HK-2 (cell line): ENCODE measurements around the gene RHOBTB1.
A peak's percentile ranks its signal among the peaks of the same experiment; 100 is the strongest.
"Not testable (repeated sequence)": the region's sequence is repeated elsewhere in the genome, so short reads cannot be mapped to it uniquely, and the experiment has no call there.

Experiments used
- DNase-seq: peaks from one replicate; pipeline ENCODE4 v3.0.0-alpha.2; 2018; ENCODE audit not compliant: unreplicated experiment

Gene RHOBTB1, protein sequence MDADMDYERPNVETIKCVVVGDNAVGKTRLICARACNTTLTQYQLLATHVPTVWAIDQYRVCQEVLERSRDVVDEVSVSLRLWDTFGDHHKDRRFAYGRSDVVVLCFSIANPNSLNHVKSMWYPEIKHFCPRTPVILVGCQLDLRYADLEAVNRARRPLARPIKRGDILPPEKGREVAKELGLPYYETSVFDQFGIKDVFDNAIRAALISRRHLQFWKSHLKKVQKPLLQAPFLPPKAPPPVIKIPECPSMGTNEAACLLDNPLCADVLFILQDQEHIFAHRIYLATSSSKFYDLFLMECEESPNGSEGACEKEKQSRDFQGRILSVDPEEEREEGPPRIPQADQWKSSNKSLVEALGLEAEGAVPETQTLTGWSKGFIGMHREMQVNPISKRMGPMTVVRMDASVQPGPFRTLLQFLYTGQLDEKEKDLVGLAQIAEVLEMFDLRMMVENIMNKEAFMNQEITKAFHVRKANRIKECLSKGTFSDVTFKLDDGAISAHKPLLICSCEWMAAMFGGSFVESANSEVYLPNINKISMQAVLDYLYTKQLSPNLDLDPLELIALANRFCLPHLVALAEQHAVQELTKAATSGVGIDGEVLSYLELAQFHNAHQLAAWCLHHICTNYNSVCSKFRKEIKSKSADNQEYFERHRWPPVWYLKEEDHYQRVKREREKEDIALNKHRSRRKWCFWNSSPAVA

DNA sequence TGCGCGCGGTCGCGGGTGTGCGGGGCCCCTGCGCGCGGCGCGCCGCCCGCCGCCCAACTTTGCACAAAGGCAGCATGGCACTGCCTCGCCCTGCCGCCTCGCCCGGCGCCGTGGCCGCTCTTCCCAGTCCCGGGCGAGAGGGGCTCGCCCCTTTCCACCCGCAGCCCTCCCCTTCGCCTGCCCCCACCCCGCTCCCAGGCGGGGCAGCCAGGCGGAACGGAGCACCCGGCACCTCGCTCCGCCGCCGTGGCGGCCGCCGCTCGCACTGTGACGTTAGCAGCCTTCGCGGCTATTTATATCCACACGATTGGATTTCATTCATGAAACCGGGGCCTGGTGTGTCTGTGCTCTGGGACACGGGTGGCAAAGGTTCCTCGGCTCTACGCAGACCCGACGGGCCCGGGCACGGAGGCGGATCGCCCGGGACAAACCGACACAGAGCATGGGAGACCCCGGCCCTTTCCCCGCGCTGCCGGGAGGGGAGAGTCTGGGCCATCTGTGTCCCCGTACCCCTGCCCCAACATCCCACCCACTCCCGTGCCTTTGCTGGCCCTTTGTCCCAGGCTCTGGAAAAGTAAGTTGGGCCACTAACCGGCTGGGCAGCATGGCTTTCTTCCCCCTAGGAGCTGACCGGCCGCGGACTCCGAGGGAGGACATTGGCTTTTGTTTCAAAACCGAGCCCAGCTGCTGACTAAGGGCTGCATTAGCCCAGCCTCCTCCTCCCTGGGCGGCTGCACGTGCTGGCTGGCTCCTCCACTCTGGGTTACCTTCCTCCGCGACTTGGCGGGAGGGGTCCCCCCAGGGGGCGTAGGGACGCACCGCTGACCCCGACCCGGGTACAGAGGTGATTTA, at the start of gene RHOBTB1:
Gene RHOBTB1 (minus strand): TSS at position 128 of the 852 bp plus-strand sequence. CDS start 32,643 bp downstream, outside the sequence.
- peak; percentile 91 for DNase-seq

DNA sequence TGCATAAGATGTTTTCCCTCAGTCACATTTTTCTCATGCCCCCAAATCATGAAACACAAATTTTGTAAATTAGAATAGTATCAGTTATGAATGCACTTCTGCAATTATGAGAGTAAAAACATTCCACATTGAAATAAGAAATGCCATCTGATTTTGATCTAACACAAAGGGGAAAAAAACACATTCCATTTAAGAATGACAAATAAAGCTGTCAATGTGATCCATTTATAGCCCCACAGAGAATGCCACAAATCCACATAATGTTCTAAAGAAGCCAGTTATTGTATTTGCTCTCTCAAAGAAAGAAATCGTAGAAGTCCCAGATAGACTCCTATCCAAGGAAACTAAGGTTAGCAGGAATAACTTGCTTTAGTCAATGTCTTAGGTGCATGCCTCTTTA, 48.7 kb upstream of the RHOBTB1 start:
- DNase-seq, result no peak

DNA sequence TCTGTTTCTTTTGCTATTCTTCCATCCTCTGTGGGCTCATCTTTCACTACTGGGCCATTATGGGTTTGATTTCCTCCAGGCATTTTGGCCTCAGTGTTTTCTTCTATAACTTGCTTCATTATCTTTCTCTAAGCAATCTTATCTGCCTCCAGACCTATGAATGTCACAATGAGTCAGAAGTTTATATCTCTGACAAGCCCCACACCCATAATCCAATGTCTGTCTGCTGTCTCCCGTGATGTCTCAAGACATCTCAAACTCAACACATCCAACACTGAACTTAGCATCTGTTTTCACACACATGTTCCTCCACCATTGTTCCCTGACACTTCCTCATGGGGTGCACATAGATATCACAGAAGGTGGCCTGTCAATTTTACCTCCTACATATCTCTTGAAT, 46.7 kb upstream of the RHOBTB1 start:
- DNase-seq, result no peak

DNA sequence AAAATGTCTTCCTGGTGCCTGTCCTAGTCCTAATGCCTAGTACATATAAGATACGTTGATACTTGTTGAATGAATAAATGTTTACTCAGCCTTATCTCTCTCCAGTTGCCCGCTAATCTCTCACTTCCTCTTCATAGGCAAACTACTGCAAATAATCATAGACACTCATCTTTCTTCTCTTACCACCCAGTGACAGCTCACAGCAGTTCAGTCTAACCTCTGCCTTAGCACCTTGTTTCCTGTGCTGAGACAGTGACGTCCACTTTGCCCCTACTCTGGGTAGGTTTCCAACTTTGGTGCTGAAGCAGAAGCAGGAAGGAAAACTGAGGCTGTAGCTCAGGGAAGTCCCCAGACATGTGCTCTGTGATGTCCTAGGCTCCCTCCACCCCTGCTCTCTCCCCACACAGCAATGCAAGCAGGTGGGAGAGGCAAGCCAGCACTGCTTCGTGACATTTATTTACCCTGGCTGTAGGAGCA, 45.5 kb upstream of the RHOBTB1 start:
- DNase-seq, result no peak

DNA sequence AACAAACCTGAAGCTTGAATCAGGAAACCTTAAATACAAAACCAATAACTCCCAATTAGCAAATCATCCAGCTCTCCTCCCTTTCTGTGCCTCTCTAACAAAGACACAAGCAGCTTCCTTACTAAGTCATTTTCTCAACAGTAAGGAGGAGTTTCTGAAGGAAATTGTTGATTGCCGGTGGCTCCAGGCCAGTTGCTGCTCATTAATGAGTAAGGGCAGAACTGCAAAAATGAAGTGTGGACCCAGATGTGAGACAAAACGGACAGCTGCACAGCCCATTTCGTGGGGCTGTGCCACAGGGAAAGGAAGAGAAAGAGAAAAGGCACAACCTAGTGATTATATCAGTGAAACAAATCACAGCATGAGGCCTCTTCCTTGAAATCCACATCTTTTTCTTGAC, 42.8 kb upstream of the RHOBTB1 start:
- DNase-seq, result no peak

DNA sequence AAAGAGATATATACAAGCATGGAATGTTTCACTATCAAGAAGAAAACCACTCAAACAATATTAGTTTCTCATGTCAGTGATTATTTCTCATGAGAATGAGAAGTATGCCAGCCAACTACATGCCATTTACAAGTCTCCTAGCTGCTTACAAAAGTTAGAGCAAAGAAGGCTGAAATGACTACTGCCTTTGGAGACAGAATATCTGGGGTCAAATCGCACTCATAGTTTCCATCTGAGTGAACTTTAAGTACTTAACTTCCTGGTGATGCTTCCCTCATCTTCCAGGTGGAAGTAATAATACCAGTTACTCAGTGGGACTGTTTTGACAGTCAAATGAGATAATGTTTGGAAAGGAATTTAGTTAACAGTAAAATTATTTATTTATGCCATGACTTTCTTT, 42.0 kb upstream of the RHOBTB1 start:
- DNase-seq, result no peak

DNA sequence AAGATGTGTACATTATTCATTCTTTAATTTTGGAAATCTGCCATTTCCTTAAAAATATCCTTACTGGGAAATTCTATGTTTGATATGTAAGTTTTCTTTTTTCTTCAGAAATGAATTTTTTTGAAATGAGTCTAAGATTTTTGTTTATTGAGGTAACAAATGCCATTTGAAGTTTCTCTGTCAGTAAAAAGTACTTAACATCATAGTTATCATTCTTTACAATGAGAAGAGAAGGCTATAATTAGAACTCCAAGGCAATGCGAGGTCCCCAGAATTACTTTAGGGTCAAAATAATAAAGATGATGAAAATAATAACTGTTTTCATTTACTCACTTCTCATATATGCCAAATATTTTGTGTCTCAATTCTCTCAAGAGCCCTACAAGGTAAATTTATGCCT, 37.0 kb upstream of the RHOBTB1 start:
- DNase-seq, result no peak

DNA sequence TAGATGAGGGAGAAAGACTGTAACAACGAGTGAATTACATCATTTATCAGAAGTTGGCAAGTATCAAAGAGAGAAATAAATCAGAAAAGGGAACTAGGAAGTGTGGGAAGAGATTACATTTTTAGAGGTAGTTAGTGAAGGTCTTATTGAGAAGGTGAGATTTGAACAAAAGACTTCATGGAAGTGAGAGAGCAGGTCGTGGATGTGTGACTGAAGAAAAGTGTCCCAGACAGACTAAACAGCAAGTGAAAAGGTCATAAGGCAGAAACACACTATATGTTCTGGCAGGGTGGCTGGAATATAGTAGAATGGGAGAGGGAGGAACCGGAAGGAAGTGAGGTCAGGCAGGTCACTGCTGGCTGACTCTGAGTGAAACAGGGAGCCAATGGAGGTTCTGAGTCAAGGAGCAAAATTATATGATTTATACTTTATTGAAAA, 35.7 kb upstream of the RHOBTB1 start:
- DNase-seq, result no peak

DNA sequence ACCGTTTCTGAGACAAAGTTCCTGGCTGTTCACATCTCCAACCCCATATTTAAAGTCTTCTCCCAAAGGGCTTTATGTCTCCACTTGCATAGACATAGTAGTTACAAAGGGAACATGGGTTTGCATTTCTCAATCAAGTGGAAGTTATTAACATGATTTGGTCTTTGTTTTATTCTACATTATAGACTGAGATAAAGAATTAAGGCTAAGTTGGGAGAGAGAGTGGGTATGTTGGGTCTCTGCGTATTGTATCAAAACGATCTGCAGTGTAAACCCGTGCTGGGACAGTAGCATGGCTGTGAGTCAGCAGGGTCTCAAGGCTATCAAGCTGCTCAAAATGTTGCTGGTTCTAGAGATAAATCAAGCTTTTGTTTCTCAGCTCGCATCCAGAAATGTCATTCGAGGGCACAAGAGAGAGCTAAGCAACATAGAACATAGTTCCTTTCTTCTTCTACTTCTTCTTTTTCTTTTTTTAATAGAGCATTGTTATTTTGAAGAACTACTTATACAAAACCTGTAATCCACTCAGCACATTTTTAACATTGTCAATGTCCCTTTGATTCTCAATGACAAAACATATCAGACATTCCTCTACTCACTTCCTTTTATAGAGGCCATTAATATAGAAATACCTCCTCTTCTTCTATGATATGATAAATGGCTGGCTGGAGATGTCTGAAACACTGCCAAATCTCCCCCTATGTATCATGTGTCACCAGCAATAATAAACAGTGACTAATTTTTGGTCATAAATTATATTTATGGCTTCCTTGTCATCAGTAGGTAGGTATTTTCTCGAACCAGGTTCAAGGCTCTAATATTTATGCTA, 34.5 kb upstream of the RHOBTB1 start:
- DNase-seq, result no peak

DNA sequence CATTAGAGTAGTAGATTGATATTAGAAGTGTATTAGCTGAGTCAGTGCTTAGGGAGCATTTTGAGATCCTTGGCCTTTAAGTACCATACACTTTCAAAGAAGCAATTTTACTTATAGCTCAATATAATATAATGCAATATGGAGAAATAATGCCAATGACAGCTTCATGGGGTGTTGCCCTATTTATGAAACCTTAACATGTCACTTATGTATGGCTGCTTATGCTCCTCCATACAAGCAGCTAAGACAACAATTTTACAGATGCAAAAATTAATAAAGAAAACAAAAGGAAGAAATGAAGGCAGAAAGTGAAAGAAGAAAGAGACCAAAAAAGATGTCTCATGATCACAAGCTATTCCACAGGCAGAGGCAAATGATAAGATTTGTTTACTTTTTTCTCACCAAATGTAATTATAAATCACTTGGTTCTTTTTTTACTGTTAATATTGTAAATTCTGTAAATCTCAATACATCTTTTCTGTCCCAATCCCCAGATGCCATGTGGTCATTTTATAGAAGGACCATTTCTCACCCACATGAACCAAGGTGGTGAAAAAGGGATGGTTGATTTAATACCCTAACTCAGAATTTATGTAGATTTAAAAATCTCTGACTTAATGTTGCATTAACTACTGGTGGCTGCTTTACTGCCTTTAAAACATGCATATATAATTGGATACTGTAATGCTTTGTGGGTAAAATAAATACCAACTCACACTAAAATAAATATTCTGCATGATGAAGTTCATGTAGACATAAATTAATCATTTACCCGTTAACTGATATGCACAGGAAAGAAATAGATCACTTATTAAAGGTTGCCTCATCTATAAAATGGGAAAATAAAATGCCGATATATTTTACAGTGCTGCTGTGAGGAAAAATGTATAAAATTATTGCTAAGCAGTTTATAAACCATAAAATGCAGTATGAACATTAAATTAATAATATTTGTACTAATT, 33.5 kb upstream of the RHOBTB1 start:
- no peak for DNase-seq

DNA sequence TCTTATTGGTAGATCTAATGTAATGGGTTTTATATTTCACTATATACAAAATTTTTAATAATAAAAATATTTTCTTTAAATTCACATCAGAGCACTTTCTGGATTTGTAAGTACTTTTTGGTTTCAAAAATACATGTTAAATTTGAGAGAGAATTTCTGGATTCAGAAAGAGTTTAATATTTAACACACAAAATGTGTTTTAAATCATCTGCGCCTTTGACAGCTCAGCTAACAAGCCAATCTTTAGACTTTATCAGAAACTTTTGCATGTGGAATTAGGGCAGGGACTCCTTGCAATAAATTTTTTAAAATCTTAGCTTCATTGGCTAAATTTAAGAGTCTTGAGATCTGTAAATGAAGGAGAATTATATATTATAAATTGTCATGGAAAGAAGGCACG, 32.7 kb upstream of the RHOBTB1 start:
- DNase-seq, result no peak

DNA sequence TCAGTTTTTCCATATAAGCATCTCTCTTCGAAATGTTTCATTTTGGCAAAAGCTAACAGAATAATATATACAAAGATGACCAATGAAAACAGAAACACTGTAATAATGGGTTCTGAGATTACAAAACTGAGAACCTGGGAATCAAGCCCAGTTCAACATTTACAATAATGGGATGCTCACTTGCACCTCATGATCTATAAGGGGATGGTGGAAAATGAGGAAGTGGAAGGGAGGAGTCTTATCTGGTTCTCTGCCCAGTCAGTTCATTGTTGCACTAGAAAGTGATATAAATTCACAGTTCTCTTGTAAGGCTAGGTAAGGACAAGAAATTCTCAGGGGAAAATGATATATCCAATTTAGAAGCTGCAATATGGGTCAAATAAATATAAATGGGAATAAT, 31.7 kb upstream of the RHOBTB1 start:
- no peak for DNase-seq

DNA sequence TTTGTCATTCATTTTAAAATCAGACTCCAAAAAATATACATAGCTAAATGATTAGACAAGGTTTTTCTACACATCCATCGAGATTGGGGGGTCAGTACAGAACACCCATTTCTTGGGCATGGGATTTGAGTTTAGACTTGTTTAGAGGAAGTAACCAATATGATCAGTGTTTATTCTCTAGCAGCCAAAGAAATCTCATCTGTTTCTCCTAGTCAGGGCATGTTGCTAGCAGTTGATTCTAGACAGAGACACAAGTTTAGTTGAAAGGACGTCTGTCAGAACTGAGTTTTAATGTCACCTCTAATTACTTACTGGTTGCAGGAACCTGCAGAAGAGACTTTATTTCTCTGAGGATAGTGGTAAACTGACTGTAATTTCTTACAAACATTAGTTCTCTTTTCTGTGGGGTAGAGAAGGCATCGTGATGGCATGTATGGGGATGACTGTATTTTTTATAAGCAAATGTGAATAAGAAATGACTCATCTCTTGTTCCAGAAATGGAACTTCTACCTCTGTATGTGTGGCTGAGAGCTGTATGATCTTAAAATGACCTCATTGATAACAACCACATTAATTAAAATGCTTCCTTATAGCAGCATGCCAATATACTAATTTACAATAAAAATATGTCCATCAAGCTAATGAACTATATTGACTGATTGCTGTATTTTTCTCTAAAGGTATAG, 30.6 kb upstream of the RHOBTB1 start:
- no peak for DNase-seq

DNA sequence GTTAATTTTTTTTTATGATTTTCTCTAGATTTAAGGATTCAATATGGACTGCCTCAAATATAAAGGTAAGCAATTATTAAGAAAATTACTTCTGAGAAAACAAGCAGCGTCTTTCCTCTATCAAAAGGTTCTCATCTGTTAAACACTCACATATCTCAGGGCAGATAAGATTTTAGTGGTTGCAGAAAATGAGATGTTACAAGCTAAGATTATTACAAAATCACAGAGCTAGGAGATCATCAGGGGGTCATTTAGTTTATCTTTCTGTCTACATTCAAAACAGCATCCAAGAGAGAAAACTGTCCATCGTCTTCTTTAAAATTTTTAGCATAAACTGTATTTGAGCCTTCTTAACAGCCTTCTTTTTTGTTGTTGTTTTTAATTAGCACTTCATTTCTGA, 29.1 kb upstream of the RHOBTB1 start:
- DNase-seq, result no peak

DNA sequence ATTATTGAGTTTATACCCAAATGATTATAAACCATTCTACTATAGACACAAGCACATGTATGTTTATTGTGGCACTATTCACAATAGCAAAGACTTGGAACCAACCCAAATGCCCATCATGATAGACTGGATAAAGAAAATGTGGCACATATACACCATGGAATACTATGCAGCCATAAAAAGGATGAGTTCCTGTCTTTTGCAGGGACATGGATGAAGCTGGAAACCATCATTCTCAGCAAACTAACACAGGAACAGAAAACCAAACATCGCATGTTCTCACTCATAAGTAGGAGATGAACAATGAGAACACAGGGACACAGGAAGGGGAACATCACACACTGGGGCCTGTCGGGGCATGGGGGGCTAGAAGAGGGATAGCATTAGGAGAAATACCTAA, 28.2 kb upstream of the RHOBTB1 start:
- DNase-seq, result not testable (repeated sequence)

DNA sequence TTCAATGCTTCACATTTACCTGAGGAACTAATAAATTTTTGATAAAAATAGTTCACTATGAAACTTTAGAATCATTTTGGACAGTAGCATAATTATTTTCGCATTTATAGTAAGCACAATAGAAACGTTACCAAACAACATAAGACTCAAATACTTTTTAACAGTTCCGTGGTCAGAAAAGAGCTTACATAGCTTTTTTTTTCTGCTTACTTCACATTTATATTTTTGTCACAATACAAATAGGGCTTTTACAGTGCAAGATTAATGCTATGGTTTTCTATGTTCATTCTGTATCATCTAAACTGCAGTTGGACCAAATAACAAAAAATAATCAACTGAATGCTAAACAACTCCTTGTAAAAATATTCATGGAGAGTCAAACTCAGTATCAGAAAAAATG, 26.5 kb upstream of the RHOBTB1 start:
- no peak for DNase-seq

DNA sequence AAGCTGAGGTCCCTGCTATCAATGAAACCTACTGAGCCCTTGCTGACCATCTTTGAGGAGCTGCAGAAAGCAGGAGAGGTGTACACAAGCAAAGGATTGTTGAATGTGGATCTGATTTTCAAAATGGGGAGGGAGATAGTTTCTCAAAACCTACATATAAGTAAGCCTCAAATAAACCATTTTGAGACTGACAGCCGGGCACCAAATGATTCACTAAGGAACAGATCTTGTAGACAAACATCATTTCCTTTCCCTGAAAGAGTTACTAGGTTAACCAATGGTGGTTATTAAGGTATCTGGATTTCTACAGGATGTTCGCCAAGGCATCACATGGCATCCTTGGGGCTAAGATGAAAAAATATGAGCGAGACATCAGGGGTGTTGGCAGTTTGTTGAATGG, 24.5 kb upstream of the RHOBTB1 start:
- DNase-seq, result no peak

DNA sequence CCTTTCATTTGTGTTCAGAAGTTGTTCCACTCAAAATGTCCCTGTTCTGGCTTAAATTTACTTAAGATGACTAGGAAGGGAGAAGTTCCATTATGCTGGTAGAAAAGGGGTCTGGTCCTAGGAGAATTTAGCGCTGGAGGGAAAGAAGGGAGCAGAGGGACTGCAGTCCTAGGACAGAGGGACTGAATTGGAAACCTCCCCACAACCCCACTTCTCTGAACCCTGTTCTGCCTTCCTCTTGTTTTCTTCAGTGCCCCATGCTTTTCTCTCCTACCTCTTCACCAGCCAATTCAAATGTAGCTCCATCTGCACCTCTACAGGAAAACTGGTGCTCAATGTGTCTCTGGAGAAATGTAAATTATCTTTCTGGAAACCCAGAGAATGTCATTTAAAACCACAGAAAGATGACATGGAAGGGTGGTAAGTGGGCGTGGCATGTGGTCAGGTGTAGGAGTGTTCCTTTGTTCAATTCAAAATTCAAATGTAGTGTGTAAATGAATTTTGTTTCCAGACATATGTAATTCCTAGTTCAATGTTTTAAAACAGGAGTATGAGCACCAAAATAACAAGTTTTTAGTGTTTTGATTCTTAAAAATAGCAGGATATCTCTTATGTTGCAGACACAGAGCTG, 24.0 kb upstream of the RHOBTB1 start:
- no peak for DNase-seq

DNA sequence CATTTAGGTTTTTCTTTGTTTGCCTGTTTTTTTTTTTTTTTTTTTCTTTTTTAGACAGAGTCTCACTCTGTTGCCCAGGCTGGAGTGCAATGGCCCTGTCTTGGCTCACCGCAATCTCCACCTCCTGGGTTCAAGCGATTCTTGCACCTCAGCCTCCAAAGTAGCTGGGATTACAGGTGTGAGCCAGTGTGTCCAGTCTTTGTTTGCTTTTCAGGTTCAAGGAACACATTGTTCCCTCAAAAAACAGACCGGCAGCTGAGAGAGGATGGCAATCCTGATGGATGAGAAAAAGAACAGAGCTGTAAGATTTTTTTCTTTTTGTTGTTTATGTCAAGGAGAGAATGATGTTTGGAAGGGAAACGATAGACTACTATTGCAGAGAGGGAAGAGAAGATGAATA, 23.3 kb upstream of the RHOBTB1 start:
- no peak for DNase-seq
